Dedifferentiated amniotic fluid mesenchymal stem cell (primary cell): ENCODE measurements around the gene ILRUN.
"Not testable (repeated sequence)": the region's sequence is repeated elsewhere in the genome, so short reads cannot be mapped to it uniquely, and the experiment has no call there.

Source experiments
- DNase-seq: peaks from one replicate; pipeline ENCODE4 v3.0.0-alpha.2; 2016; ENCODE audit errors: extremely low spot score

The ILRUN gene

DNA sequence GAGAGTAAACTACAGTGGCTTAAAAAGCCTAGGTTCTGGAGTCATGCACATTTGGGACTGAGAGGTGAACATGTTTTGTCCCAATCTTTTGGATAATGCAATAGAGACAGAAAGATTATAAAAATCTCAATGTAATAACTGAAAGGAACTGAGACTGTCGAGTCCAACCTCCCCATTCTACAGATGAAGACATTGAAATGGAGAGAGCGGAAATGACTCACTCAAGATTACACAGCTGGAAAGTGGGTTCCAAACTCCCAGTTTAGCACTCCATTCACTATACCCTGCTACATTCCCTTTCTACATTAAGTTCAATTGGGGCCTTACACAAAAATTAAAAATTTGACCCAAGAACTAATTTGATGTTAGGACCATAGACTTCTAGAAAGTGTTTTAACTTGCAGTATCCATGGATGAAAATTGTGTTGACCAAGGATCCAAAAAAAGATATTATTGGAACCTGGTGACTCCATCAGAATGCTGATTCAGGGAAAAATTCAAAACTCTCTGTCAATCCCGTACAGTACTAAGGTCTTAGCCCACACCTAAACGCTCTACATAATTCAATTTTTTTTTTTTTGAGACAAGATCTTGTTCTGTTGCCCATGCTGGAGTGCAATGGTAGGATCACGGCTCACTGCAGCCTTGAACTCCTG is 1.5 kb upstream of the ILRUN start:
- DNase-seq = no peak

DNA sequence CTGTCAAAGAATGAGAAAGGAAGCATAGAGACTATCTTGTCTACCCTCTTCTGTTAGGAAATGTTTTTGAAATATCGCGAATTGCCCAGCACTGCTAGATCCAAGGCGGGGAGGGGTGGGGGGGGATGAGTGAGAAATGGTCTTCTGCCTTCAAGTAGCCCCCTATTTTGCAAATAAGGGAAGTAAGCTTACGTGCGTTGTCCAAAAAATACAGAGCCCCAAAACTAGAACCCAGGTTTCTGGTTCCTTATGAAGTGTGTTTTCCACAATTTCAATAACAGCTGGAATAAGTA is 923 bp upstream of the ILRUN start:
- no peak for DNase-seq

DNA sequence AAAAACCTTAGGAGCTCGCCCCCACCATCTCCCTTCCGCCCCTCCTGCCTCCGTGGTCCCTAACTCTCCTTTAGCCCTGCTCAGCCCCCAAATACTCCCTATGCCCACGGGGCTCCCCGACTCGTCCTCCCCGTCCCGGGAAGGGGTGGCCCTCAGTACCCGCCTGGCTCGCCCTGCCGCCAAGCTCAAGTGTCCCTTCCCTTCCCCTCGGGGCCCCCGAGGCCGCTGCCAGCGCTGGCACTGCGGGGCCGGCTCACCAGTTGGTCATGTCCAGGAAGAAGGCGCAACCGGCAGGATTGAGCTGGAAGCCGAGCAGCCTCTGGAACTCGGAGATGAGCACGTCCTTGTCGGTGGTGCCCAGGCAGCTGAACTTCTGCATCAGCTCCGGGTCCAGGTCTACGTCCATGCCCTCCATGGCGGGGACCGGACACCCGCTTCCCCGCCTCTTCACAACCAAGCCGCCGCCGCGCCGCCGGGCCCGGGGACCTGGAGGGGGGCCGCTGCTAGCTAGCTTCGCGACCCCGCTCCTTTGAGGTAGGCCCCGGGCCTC is 303 bp downstream of the ILRUN start:
- peak; percentile 50 for DNase-seq

DNA sequence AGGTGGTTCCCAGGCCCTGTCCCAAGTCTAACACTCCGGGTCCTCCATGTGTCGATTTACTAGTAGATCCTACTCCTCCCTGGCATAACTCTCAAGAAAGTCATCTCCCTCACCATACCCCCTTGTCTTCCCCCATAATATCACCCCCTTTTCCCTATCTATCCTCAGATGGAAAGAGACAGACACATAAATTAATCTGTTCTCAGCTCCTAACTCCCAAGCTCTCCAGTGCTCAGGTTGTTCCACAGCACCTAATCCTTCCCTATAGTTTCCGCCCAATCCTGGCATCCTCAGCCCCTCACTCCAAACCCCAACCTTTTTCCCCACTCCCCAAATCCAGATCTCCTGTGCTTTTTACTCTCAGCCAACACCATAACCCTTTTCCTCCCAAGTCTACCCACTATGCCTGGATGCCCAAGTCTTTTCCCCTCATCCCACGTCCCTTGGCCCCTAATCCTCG is 808 bp downstream of the ILRUN start:
- no peak for DNase-seq

DNA sequence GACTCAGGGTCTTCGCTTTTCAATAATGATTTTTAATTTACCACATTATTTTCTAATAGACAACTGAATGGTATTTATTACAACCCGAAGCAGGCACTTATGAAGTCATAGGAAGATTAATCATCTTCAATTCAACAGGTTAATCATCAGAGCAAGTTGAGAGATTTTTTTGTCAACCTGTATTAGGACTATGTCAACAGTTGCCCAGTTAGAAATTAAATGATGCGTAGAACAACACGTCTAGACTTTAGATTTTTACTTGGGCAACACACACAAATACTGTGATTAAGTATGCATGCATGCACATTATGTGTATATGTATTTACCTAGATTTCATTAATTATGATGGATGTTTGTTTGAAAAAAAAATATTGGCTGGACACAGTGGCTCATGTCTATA is 4.3 kb downstream of the ILRUN start:
- DNase-seq = no peak

DNA sequence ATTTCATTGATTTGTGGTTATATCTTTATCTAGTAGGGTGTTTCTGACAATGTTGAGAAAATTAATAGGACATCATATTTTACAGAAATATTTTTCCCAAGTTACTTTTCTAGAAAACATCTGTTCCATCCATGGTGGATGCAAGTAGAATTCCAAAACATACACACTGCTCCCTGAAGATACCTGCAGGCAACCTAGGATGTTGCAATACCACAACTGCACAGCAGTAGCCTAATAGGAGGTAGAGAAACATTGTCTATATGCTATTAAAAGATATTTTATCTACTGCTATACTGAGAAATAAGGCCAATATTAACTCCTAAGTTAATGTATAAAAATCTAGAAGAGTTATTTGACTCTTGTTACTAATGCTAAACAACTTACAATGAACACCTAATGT is 6.8 kb downstream of the ILRUN start:
- no peak for DNase-seq

DNA sequence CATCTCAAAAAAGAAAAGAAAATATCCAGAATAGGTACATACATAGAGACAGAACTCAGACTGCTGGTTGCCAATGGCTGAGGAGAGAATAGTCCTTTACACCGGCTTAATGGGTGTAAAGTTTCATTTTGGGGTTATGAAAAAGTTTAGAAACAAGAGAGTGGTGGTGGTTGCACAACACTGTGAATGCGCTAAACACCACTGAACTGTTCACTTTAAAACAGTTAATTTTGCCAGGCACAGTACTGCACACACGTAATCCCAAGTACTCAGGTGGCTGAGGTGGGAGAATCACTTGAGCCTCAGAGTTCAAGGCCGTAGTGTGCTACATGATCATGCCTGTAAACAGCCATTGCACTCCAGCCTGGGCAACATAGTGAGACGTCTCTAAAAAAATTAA is 7.6 kb downstream of the ILRUN start:
- DNase-seq = no peak

DNA sequence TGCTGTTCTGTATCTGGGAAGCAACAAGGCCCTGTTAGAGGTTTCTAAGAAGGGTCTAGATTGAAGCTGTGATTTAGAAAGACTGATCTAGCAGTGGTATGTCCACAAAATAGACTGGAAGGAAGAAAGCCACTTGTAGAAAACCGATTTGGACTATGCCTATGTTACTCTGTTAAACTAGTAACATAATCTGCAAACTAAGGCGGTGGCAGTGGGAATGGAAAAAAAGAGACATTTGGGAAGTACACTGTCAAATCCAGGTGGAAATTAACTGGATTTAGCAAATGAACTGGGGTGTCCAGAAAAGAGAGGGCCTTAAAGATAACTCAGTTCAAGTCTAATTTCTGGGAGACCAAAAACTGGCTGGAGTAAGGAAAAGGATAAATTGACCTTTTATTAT is 11.6 kb downstream of the ILRUN start:
- no peak for DNase-seq

DNA sequence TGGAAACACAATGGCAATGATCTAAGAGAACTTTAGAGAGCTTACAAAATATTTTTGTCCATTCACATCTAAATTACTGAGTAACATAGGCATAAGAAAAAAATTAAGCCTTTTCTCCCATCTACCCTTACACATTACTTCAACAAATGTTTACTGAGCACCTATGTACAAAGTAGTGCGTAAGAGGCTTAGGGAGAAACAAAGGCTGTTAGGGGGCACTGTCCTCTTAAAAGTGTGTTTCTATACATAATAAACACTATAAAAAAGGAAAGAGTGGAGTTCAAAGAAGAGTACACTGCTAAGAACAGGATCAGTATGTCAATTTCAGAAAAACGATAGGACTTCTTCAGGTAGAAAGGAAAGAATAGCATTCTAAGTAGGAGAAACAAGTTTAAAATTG is 12.2 kb downstream of the ILRUN start:
- no peak for DNase-seq

DNA sequence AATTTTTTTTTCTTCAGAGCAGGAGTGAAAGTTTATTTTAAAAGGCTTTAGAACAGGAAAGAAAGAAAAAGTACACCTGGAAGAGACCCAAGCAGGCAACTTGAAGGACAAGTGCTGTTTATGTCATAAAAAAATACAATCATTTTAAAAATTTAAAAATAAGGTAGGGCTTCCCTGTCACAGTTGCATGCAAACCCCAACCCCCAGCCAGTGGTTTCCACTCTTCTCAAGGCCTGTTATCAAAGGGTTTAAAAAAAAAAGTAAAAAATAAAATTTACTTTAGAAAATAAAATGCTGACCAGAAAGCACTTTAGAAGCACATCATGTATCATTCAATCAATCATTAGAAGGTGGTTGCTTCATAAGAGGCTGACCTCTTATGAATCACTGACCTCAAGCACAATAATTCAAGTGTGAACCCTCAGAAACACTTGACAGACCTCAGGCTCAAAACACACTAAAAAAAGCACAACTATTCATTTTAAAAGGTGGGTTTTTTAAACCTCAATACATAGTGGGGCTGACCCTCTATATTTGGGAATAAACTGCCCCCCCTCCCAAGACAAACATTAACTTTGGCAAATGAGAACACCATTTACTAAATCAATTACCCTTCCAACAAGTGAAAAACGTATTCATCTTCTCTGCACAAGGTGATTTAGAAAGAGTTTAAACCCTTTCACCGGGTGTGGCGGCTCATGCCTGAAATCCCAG is 15.6 kb downstream of the ILRUN start:
- no peak for DNase-seq

DNA sequence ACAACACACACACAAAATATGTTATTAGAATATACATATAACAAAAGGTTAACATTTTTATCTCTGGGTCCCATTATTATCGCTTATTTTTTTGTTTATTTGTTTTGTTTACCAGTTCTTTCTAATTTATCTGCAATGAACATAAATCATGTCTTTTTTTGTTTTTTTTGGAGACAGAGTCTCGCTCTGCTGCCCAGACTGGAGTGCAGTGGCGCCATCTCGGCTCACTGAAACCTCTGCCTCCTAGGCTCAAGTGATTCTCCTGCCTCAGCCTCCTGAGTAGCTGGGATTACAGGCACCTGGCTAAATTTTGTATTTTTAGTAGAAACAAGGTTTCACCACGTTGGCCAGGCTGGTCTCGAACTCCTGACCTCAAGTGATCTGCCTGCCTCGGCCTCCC is 16.3 kb downstream of the ILRUN start:
- DNase-seq = not testable (repeated sequence)

DNA sequence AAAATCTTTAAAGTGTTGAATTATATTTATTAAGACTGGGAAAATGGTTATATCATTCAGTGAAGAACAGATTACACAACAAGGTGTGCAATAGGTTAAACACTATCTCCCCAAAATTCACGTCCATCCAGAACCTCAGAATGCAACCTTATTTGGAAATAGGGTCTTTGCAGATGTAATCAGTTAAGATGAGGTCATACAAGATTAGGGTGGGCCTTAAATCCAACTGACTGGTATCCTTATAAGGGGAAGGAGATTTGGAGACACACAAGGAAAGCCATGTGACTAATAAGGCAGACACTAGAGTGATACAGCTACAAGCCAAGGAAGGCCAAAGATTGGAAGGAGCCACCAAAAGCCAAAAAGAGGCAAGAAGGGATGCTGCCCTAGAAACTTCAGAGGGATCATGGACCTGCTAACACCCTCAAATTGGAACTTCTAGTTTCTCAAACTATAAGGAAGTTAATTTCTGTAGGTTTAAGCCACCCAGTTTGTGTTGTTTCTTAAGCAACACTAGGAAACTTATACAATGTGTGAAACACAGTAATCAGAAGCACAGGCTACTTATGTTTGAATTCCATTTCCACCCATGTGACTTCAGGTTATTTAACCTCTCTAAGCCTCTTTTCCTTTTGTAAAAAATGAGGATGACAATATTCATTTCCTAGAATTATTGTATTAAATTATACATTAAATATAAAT is 16.9 kb downstream of the ILRUN start:
- peak; percentile 13 for DNase-seq

DNA sequence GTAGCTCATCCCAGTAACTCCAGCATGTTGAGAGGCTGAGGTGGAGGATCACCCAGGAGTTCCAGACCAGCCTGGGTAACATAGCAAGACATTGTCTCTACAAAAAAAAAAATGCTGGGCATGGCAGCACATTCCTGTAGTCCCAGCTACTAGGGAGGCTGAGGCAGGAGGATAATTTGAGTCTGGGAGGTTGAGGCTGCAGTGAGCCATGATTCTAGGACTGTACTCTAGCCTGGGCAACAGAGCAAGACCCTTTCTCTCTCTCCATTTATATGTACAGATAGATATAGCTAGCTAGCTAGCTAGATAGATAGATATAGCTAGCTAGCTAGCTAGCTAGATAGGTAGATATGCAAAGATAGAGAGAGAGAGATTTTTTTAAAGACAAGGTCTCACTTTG is 20.4 kb downstream of the ILRUN start:
- no peak for DNase-seq

DNA sequence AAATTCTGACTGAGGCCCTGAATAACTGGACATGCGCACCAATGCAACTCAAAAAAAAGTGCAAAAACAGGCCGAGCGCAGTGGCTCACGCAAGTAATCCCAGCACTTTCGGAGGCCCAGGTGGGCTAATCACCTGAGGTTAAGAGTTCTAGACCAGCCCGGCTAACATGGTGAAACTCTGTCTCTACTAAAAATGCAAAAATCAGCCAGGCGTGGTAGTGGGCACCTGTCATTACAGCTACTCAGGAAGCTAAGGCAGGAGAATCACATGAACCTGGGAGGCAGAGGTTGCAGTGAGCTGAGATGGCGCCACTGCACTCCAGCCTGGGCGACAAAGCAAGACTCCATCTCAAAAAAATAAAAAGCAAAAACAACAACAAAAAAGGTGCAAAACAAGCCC is 21.6 kb downstream of the ILRUN start:
- DNase-seq = not testable (repeated sequence)

DNA sequence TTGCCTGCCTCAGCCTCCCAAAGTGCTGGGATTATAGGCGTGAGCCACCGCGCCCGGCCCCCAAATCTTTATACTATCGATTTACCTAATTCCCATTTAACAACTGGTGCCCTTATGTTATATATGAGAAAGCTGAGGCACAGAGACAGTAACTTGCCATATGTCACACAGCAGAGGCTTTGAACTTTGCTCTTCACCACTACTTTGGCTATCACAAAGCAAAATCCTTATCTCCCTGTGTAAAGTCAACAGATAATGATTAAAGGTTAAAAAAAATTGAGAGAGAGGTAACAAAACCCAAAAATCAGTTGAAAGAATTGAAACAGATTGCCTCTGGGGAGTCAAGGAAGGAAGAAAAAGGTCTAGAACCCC is 22.3 kb downstream of the ILRUN start:
- no peak for DNase-seq

DNA sequence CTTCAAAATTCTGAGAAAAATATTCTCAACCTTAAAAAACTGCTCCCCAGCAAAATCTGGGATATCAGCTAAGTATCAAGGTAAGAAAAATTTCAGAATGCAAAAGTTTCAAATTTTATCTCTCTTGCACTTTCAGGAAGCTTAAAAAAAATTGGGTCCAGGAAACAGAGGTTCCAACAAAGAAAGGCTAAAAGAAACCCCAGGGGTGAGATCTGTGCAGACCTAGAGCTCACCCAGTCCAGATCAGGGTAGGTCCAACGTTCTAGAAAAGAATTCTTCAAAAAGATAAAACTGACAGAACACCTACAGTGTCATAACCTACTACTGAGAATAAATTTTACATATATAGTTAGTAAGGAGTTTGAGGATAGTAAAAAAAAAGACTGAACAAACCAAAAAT is 23.5 kb downstream of the ILRUN start:
- DNase-seq = no peak

DNA sequence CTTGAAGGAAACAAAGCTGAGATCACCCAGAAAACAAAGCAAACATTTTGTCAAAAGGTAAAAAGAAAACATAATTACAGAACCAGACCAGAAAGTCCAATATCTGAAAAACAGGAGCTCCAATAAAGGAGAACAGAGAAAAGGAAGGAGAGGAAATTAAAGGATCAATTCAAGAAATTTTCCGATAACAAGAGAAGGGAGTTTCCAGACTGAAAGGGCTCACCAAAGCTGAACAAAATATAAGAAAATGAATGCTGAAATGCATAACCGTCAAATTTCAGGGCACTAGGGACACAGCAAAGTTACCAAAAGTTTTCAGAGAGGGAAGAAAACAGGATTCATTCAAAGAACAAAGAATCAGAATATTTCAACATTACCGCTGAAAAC is 23.9 kb downstream of the ILRUN start:
- no peak for DNase-seq

DNA sequence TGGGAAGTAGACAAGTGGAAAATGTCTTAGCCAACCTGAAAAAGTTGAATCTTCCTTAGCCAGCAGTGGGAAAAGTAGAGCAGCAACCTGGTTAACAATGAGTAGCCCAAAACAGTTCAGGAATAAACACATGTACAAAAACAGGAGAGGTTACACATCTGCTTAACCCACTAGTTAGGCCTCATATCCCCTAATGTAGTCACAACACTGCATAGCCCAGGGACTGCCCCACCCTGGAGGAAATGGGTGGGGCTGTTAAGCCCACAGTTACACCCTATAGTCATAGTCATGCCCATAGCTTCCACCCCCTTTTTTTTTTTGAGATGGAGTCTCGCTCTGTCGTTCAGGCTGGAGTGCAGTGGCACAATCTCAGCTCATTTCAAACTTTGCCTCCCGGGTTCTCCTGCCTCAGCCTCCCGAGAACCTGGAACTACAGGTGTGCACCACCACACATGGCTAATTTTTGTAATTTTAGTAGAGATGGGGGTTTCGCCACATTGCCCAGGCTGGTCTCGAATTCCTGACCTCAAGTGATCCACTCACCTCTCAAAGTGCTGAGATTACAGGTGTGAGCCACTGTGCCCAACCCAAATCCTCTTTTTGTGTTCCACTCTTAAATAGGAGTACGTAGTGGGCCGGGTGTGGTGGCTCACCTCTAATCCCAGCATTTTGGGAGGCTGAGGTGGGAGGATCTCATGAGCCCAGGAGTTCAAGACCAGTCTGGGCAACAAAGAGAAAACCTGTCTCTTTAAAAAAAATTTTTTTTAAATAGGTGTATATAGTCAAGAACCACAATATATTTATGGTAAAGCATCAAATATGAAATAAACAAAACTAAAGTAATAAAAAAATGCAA is 24.5 kb downstream of the ILRUN start:
- no peak for DNase-seq

DNA sequence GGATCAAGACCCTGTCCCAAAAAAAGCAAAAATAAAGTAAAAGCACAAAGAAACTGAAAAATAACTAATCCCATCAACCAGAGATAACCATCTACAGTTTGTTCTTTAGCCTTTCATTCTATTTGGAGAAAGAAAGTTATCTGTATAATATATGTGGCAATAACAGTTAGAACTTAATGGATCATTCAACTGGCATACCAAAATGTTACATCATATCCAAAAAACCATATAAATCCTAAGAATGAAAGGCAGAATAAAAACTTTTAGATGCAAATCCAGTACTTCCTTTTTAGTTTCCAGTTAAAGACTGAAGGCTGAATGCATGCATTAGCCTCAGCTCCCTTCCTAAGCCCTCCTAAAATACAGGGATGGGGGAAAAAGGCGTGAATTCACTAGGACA is 25.2 kb downstream of the ILRUN start:
- peak; percentile 46 for DNase-seq

DNA sequence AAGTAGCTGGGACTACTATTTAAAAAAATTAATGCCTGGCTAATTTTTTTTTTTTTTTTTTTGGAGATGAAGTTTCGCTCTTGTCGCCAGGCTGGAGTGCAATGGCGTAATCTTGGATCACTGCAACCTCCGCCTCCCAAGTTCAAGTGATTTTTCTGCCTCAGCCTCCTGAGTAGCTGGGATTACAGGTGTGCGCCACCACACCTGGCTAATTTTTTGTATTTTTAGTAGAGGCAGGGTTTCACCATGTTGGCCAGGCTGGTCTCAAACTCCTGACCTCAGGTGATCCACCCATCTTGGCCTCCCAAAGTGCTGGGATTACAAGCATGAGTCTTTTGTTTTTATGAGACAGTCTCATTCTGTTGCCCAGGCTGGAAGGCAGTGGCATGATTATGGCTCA is 27.8 kb downstream of the ILRUN start:
- DNase-seq = not testable (repeated sequence)

DNA sequence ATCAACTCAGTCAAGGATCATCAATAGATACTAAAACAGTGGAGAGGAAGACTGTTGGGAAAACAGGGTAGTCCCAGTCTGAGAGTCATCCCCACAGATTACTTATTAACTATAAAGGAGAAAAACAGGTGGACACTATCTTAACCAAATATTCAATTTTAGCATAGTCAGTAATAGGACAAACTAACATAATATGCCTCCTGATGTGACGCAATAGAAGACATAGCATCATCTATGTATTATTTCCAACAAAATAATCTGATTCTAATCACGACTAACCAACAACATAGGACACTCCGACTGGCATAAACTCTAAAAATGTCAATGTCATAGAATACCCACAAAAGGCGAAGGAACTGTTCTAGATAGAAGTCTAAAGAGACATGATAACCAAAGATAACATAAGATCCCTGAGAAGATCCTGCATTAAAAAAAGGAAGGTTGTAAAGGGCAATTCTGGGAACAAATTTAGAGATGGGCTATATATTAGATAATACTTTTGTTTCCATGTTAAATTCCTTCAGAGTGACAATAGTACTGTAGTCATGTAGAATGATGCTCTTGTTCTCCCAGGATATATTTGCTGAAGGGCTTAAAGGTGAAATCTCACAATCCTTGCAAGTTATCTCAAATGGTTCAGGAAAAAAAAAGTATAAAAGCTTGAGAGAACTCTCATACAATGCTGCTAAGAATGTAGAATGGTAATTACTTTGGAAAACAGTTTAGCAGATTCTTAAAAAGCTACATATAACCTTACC is 28.9 kb downstream of the ILRUN start:
- DNase-seq = no peak
